ENCODE measurements around the gene SCFD2. TPM values are rescaled to one million over a fixed set of nuclear protein-coding genes. Genes with fewer than 3 reads are reported as not detected.
"Not testable (repeated sequence)": the region's sequence is repeated elsewhere in the genome, so short reads cannot be mapped to it uniquely, and the experiment has no call there.

Gene SCFD2
- total RNA-seq, 1 donor from 2014 or later: 11.0 TPM

- no peaks in the 10 kb centered on the region for H3K36me3 ChIP-seq (ENCODE audit: control insufficient read depth, insufficient read depth, low read length)
- TF ChIP-seq, protein P1, sequence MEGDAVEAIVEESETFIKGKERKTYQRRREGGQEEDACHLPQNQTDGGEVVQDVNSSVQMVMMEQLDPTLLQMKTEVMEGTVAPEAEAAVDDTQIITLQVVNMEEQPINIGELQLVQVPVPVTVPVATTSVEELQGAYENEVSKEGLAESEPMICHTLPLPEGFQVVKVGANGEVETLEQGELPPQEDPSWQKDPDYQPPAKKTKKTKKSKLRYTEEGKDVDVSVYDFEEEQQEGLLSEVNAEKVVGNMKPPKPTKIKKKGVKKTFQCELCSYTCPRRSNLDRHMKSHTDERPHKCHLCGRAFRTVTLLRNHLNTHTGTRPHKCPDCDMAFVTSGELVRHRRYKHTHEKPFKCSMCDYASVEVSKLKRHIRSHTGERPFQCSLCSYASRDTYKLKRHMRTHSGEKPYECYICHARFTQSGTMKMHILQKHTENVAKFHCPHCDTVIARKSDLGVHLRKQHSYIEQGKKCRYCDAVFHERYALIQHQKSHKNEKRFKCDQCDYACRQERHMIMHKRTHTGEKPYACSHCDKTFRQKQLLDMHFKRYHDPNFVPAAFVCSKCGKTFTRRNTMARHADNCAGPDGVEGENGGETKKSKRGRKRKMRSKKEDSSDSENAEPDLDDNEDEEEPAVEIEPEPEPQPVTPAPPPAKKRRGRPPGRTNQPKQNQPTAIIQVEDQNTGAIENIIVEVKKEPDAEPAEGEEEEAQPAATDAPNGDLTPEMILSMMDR (IDR thresholded peaks at IDR 0.05; ENCODE audit: insufficient read depth, low read length, poor library complexity, severe bottlenecking): no peak
- no peak overlapping the region for H3K4me3 ChIP-seq (ENCODE audit: low read depth, low read length)
- DNase-seq (ENCODE audit: low read depth): no peak
- no peaks in the 10 kb centered on the region for H3K27me3 ChIP-seq (ENCODE audit: control insufficient read depth, insufficient read depth, low read length)
Observed at GRCh38 chr4:53280846-53281245, 85.0 kb downstream of the SCFD2 start.

GRCh38 chr4:53274609-53275268, 91.1 kb downstream of the SCFD2 start:
- no peaks in the 10 kb centered on the region for H3K36me3 ChIP-seq (ENCODE audit: control insufficient read depth, insufficient read depth, low read length)

DNA sequence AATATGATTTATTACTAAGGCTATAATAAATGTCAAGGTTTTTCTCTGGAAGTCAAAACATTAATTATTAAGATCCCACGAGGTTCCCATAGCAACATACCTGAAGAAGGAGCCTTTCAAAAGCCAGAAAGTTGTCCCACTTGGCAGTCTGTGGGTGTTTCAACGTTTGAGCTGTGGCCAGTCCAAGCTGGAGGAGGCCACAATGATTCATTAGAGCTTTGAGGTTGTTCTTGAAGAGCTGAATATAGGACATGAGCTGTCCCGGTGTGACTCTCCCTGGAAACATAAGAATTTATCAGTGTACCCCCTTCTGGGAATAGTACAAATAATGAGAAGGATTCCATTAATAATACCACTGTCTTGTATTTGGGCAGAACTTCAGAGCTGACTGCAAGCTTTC, 92.1 kb downstream of the SCFD2 start:
- TF ChIP-seq, protein P1 (IDR thresholded peaks at IDR 0.05; ENCODE audit: insufficient read depth, low read length, poor library complexity, severe bottlenecking): no peak
- Histone ChIP-seq H3K36me3 (ENCODE audit: control insufficient read depth, insufficient read depth, low read length) (no peaks in the 10 kb centered on the region), H3K27me3 (ENCODE audit: control insufficient read depth, insufficient read depth, low read length) (no peaks in the 10 kb centered on the region), H3K4me3 (ENCODE audit: low read depth, low read length) (no peak overlapping the region)
- no peak for DNase-seq (ENCODE audit: low read depth)

More at GRCh38 chr4:53274609-53275268, 91.1 kb downstream of the SCFD2 start:
- TF ChIP-seq, protein P1 (IDR thresholded peaks at IDR 0.05; ENCODE audit: insufficient read depth, low read length, poor library complexity, severe bottlenecking): no peak
- H3K4me3 ChIP-seq (ENCODE audit: low read depth, low read length): no peak overlapping the region
- DNase-seq (ENCODE audit: low read depth): no peak
- H3K27me3 ChIP-seq (ENCODE audit: control insufficient read depth, insufficient read depth, low read length): no peaks in the 10 kb centered on the region

DNA sequence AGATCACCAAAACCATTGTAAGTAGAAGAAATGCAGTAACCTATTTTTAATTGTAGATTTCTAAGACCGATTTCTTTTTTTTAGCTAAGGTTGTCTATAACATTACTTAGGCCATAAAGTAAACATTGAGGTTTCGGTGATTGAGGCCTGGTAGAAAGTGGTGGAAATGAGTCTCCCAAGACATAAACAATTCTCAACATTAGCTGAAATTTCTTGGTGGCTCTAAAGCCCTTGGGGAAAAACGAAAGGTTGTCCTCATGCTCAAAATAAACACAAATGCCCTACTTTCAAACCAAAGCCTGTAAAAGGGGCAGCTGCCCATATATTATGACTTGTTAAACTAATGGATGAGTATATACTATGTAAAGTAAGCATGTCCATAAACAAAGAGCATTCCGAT, 98.8 kb downstream of the SCFD2 start:
- H3K27me3 ChIP-seq (ENCODE audit: control insufficient read depth, insufficient read depth, low read length): no peaks in the 10 kb centered on the region
- no peaks in the 10 kb centered on the region for H3K36me3 ChIP-seq (ENCODE audit: control insufficient read depth, insufficient read depth, low read length)
- no peak overlapping the region for H3K4me3 ChIP-seq (ENCODE audit: low read depth, low read length)
- TF ChIP-seq, protein P1 (IDR thresholded peaks at IDR 0.05; ENCODE audit: insufficient read depth, low read length, poor library complexity, severe bottlenecking): no peak
- DNase-seq (ENCODE audit: low read depth): no peak

- H3K27me3 ChIP-seq (ENCODE audit: control insufficient read depth, insufficient read depth, low read length); H3K4me3 ChIP-seq (ENCODE audit: low read depth, low read length); H3K36me3 ChIP-seq (ENCODE audit: control insufficient read depth, insufficient read depth, low read length); DNase-seq (ENCODE audit: low read depth): not testable (repeated sequence)
Observed at GRCh38 chr4:53255986-53256385, 109.9 kb downstream of the SCFD2 start.

- DNase-seq (ENCODE audit: low read depth): no peak
- Histone ChIP-seq H3K36me3 (ENCODE audit: control insufficient read depth, insufficient read depth, low read length) (no peaks in the 10 kb centered on the region), H3K4me3 (ENCODE audit: low read depth, low read length) (no peak overlapping the region), H3K27me3 (ENCODE audit: control insufficient read depth, insufficient read depth, low read length) (no peaks in the 10 kb centered on the region)
- TF ChIP-seq, protein P1 (IDR thresholded peaks at IDR 0.05; ENCODE audit: insufficient read depth, low read length, poor library complexity, severe bottlenecking): no peak
Observed at GRCh38 chr4:53240573-53240972, 125.3 kb downstream of the SCFD2 start.

- not testable (repeated sequence) for H3K4me3 ChIP-seq (ENCODE audit: low read depth, low read length); H3K27me3 ChIP-seq (ENCODE audit: control insufficient read depth, insufficient read depth, low read length); H3K36me3 ChIP-seq (ENCODE audit: control insufficient read depth, insufficient read depth, low read length); DNase-seq (ENCODE audit: low read depth)
Observed at GRCh38 chr4:53238352-53238751, 127.5 kb downstream of the SCFD2 start.

DNA sequence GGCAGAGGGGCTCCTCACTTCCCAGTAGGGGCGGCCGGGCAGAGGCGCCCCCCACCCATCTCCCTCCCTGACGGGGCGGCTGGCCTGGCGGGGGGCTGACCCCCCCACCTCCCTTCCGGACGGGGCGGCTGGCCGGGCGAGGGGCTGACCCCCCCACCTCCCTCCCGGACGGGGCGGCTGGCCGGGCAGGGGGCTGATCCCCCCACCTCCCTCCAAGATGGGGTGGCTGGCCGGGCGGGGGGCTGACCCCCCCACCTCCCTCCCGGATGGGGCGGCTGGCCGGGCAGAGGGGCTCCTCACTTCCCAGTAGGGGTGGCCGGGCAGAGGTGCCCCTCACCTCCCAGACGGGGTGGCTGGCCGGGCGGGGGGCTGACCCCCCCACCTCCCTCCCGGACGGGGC, 128.1 kb downstream of the SCFD2 start:
- DNase-seq (ENCODE audit: low read depth); H3K36me3 ChIP-seq (ENCODE audit: control insufficient read depth, insufficient read depth, low read length); H3K4me3 ChIP-seq (ENCODE audit: low read depth, low read length); H3K27me3 ChIP-seq (ENCODE audit: control insufficient read depth, insufficient read depth, low read length): not testable (repeated sequence)

- not testable (repeated sequence) for DNase-seq (ENCODE audit: low read depth); H3K36me3 ChIP-seq (ENCODE audit: control insufficient read depth, insufficient read depth, low read length); H3K27me3 ChIP-seq (ENCODE audit: control insufficient read depth, insufficient read depth, low read length); H3K4me3 ChIP-seq (ENCODE audit: low read depth, low read length)
Observed at GRCh38 chr4:53236624-53237023, 129.2 kb downstream of the SCFD2 start.
